Neural progenitor cell (in vitro differentiated cells): Measurements from ENCODE around the gene ABCB10. TPM values are rescaled to one million over a fixed set of nuclear protein-coding genes. Genes with fewer than 3 reads are reported as not detected.

Experiments
- DNase-seq: peaks from one replicate; pipeline ENCODE4 v3.0.0-alpha.2; 2016; ENCODE audit warnings: low spot score
- H2AFZ ChIP-seq: fragments of 200-600 bp; sonication (generic); replicated peaks from 2 replicates; pipeline ENCODE4 v1.6.1; 2016; ENCODE audit warnings: antibody characterized with exemption
- H3F3A ChIP-seq: fragments of 200-600 bp; sonication (generic); 2 replicates; pipeline ENCODE4 v1.6.1; 2016; ENCODE audit warnings: antibody characterized with exemption, low read depth
- H3K27ac ChIP-seq: fragments of 200-600 bp; sonication (generic); 2 replicates; pipeline ENCODE4 v1.5.1; 2016; ENCODE audit warnings: mild to moderate bottlenecking
- H3K27me3 ChIP-seq: fragments of 200-600 bp; sonication (generic); 2 replicates; pipeline ENCODE4 v1.6.1; 2016; ENCODE audit warnings: mild to moderate bottlenecking, moderate library complexity
- H3K36me3 ChIP-seq: fragments of 200-600 bp; sonication (generic); 2 replicates; pipeline ENCODE4 v1.5.1; 2016
- H3K4me1 ChIP-seq: fragments of 200-600 bp; sonication (generic); 2 replicates; pipeline ENCODE4 v1.6.1; 2016; ENCODE audit warnings: mixed run types
- H3K4me2 ChIP-seq: fragments of 200-600 bp; sonication (generic); 2 replicates; pipeline ENCODE4 v1.6.1; 2016
- H3K4me3 ChIP-seq: fragments of 200-600 bp; sonication (generic); 2 replicates; pipeline ENCODE4 v1.5.1; 2016
- H3K79me2 ChIP-seq: fragments of 200-600 bp; sonication (generic); 2 replicates; pipeline ENCODE4 v1.6.1; 2016; ENCODE audit warnings: low read depth
- H3K9ac ChIP-seq: fragments of 200-600 bp; sonication (generic); 2 replicates; pipeline ENCODE4 v1.6.1; 2016
- H3K9me3 ChIP-seq: fragments of 200-600 bp; sonication (generic); 2 replicates; pipeline ENCODE4 v1.5.1; 2016; ENCODE audit warnings: low read depth
- H4K20me1 ChIP-seq: fragments of 200-600 bp; sonication (generic); 2 replicates; pipeline ENCODE4 v1.6.1; 2016; ENCODE audit warnings: low read depth
- H3K27ac Mint-ChIP-seq: 3 replicates; pipeline ENCODE4 v1.8.0; 2021; ENCODE audit warnings: mixed read lengths
- H3K27me3 Mint-ChIP-seq: 2 replicates; pipeline ENCODE4 v1.8.0; 2022; ENCODE audit warnings: low read depth, mild to moderate bottlenecking, inconsistent platforms, moderate library complexity, mixed read lengths; ENCODE audit not compliant: insufficient read depth
- H3K36me3 Mint-ChIP-seq: 3 replicates; pipeline ENCODE4 v1.8.0; 2021; ENCODE audit warnings: mixed read lengths
- H3K4me1 Mint-ChIP-seq: 3 replicates; pipeline ENCODE4 v1.8.0; 2021; ENCODE audit warnings: mixed read lengths
- H3K4me3 Mint-ChIP-seq: 3 replicates; pipeline ENCODE4 v1.8.0; 2021; ENCODE audit warnings: mild to moderate bottlenecking, moderate library complexity, mixed read lengths
- H3K9me3 Mint-ChIP-seq: 3 replicates; pipeline ENCODE4 v1.8.0; 2020; ENCODE audit warnings: mixed read lengths
- EZH2 ChIP-seq: fragments of 200-600 bp; sonication (generic); IDR thresholded peaks from 2 replicates; pipeline ENCODE4 v1.6.1; 2017; ENCODE audit warnings: antibody characterized with exemption, mild to moderate bottlenecking, moderate library complexity
- EZH2phosphoT487 ChIP-seq: fragments of 200-600 bp; sonication (generic); IDR thresholded peaks from 2 replicates; pipeline ENCODE4 v1.6.1; 2017; ENCODE audit warnings: antibody characterized with exemption
- total RNA-seq: library from RNA; depleted of rRNA; stranded (reverse); fragments of >200 nt; gene quantifications from 2 replicates; pipeline ENCODE4 v1.2.3, GENCODE V29; 2015; ENCODE audit warnings: low replicate concordance
- TF ChIP-seq, protein P1 (sequence below): fragments of 200-600 bp; sonication (generic); IDR thresholded peaks from 2 replicates; pipeline ENCODE4 v1.5.1; 2017; ENCODE audit warnings: antibody characterized with exemption, mild to moderate bottlenecking

ABCB10 gene
- total RNA-seq, 1 donor from 2014 or later: 11.9 TPM

DNA sequence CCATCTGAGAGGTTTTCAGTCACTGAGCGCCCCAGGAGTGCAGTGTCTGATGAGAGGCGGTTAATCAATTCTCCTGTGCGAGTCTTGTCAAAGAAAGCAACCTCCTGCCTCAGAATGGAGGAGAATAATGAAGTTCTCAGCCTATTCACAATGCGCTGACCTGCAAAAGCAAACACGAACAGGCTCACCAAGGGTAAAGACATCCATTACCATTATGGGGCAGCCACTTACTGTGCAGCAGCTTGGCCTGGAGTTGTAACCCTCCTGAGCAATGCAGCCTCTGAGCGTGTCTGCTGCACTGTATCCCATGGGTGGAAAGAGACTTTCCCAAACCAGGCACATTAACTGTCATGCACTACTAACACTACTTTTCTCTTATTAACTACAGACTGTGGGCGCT is 11.0 kb downstream of the ABCB10 start:
- no peaks in the 10 kb centered on the region for H3K27me3 Mint-ChIP-seq
- Histone ChIP-seq H3K27ac (no peak overlapping the region), H3K36me3 (no peaks in the 10 kb centered on the region), H3K9ac (no peak overlapping the region), H4K20me1 (no peaks in the 10 kb centered on the region), H3F3A (peaks cover 4% of the 10 kb centered on the region), H3K4me2 (no peak overlapping the region), H3K4me1 (no peaks in the 10 kb centered on the region), H3K9me3 (no peaks in the 10 kb centered on the region), H2AFZ (no peak overlapping the region), H3K79me2 (peaks cover 21% of the 10 kb centered on the region), H3K27me3 (no peaks in the 10 kb centered on the region), H3K4me3 (no peak overlapping the region)
- TF ChIP-seq EZH2phosphoT487 (no peak), EZH2 (no peak)
- TF ChIP-seq, protein P1, sequence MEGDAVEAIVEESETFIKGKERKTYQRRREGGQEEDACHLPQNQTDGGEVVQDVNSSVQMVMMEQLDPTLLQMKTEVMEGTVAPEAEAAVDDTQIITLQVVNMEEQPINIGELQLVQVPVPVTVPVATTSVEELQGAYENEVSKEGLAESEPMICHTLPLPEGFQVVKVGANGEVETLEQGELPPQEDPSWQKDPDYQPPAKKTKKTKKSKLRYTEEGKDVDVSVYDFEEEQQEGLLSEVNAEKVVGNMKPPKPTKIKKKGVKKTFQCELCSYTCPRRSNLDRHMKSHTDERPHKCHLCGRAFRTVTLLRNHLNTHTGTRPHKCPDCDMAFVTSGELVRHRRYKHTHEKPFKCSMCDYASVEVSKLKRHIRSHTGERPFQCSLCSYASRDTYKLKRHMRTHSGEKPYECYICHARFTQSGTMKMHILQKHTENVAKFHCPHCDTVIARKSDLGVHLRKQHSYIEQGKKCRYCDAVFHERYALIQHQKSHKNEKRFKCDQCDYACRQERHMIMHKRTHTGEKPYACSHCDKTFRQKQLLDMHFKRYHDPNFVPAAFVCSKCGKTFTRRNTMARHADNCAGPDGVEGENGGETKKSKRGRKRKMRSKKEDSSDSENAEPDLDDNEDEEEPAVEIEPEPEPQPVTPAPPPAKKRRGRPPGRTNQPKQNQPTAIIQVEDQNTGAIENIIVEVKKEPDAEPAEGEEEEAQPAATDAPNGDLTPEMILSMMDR: no peak
- H3K4me3 Mint-ChIP-seq: no peak overlapping the region
- H3K9me3 Mint-ChIP-seq: no peaks in the 10 kb centered on the region
- H3K27ac Mint-ChIP-seq: no peak overlapping the region
- no peak for DNase-seq
- peaks cover under 1% of the 10 kb centered on the region for H3K4me1 Mint-ChIP-seq
- peaks cover 24% of the 10 kb centered on the region for H3K36me3 Mint-ChIP-seq

DNA sequence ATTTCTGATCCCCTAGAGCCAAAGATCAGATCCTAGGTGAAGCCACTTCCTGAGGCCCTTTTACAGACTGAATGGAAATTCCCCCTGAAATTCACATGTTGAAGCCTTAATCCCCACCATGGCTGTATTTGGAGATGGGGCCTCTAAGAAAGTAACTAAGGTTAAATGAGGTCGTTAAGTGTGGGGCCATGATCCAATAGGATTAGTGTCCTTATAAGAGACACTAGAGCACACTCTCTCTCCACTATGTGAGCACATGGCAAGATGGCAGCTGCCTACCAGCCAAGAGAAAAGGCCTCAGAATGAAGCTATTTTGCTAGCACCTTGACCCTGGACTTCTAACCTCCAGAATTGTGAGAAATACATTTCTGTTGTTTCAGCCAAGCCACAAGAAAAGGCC is 13.9 kb downstream of the ABCB10 start:
- Histone ChIP-seq H2AFZ (no peak overlapping the region), H3K9me3 (no peaks in the 10 kb centered on the region), H3K4me3 (no peak overlapping the region), H3K79me2 (peaks cover 2% of the 10 kb centered on the region), H4K20me1 (no peaks in the 10 kb centered on the region), H3F3A (peaks cover 4% of the 10 kb centered on the region), H3K27me3 (no peaks in the 10 kb centered on the region), H3K4me2 (no peak overlapping the region), H3K27ac (no peak overlapping the region), H3K4me1 (no peaks in the 10 kb centered on the region), H3K9ac (no peak overlapping the region), H3K36me3 (no peaks in the 10 kb centered on the region)
- Mint-ChIP-seq H3K4me1 (no peaks in the 10 kb centered on the region), H3K4me3 (no peak overlapping the region), H3K9me3 (no peaks in the 10 kb centered on the region), H3K27me3 (no peaks in the 10 kb centered on the region), H3K27ac (no peak overlapping the region), H3K36me3 (peaks cover 26% of the 10 kb centered on the region)
- TF ChIP-seq, protein P1: no peak
- TF ChIP-seq EZH2phosphoT487: no peak
- no peak for TF ChIP-seq EZH2
- no peak for DNase-seq

DNA sequence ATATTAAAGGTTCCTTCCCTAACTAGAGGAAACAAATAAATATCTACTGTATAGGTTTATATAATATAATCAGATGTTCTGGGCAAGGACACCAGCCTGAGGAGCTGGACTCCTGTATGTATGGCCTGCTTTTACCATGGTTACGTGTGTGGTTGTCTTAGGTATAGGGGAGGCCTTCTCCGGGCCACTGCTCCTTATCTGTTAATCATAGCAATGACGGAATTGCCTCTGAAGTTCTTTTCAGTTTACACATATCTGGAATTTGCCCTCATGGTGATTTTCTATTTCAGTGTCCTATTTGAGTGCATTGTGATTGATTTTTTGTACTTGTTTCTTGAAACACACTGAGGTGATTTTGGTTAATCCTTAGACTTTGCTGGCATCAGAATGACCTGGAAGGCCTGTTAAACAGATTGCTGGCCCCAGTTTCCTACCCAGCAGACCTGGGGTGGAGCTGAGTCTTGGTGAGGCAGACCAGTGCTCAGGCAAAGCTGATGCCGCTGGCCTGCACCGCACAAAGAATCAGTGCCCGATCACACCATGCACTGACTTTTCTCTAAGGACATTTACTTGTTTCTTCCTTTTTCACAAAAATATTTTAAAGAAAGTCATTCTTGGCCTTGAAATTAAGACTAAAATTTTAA is 18.5 kb downstream of the ABCB10 start:
- H3K9me3 ChIP-seq: no peaks in the 10 kb centered on the region
- Mint-ChIP-seq H3K36me3 (peaks cover 35% of the 10 kb centered on the region), H3K9me3 (no peaks in the 10 kb centered on the region), H3K27ac (no peak overlapping the region), H3K4me3 (no peak overlapping the region), H3K27me3 (no peaks in the 10 kb centered on the region), H3K4me1 (no peaks in the 10 kb centered on the region)
- no peak overlapping the region for H2AFZ ChIP-seq
- no peaks in the 10 kb centered on the region for H4K20me1 ChIP-seq
- H3K4me3 ChIP-seq: no peak overlapping the region
- H3K27me3 ChIP-seq: no peaks in the 10 kb centered on the region
- no peak for DNase-seq
- H3K79me2 ChIP-seq: no peaks in the 10 kb centered on the region
- no peaks in the 10 kb centered on the region for H3K36me3 ChIP-seq
- no peak overlapping the region for H3K4me2 ChIP-seq
- H3K4me1 ChIP-seq: no peaks in the 10 kb centered on the region
- H3K9ac ChIP-seq: no peak overlapping the region
- TF ChIP-seq, protein P1: no peak
- TF ChIP-seq EZH2 (no peak), EZH2phosphoT487 (no peak)
- no peak overlapping the region for H3K27ac ChIP-seq
- H3F3A ChIP-seq: no peaks in the 10 kb centered on the region
